ENCODE results near the gene STAB1.

STAB1 gene

GRCh38 chr3:52532517-52532837 is 37.3 kb downstream of the STAB1 start:
- Histone ChIP-seq H3K27me3 (ENCODE audit: insufficient read depth, low read length, poor library complexity) (no peaks in the 10 kb centered on the region), H3K36me3 (ENCODE audit: insufficient read depth, low read length) (no peaks in the 10 kb centered on the region), H3K27ac (ENCODE audit: low read length) (no peak overlapping the region), H3K4me3 (ENCODE audit: low read depth in 1 of 2, low read length in 2 of 2) (no peak overlapping the region), H3K9me3 (ENCODE audit: insufficient read depth, low read length, severe bottlenecking) (no peaks in the 10 kb centered on the region), H3K4me1 (ENCODE audit: insufficient read depth, low read length) (peaks cover 16% of the 10 kb centered on the region), H3K9ac (ENCODE audit: low read depth, low read length) (no peak overlapping the region), H3K79me2 (ENCODE audit: insufficient read depth, low read length) (peaks cover 10% of the 10 kb centered on the region), H2AFZ (ENCODE audit: low read depth, low read length) (no peak overlapping the region), H4K20me1 (ENCODE audit: insufficient read depth, low read length) (peaks cover under 1% of the 10 kb centered on the region; the same call in 1 of the 2 replicates), H3K4me2 (ENCODE audit: insufficient read depth, low read length) (no peak overlapping the region)
- TF ChIP-seq EZH2 (IDR thresholded peaks at IDR 0.05; ENCODE audit: borderline replicate concordance, low read depth, low read length, severe bottlenecking): no peak
- TF ChIP-seq, protein P1, sequence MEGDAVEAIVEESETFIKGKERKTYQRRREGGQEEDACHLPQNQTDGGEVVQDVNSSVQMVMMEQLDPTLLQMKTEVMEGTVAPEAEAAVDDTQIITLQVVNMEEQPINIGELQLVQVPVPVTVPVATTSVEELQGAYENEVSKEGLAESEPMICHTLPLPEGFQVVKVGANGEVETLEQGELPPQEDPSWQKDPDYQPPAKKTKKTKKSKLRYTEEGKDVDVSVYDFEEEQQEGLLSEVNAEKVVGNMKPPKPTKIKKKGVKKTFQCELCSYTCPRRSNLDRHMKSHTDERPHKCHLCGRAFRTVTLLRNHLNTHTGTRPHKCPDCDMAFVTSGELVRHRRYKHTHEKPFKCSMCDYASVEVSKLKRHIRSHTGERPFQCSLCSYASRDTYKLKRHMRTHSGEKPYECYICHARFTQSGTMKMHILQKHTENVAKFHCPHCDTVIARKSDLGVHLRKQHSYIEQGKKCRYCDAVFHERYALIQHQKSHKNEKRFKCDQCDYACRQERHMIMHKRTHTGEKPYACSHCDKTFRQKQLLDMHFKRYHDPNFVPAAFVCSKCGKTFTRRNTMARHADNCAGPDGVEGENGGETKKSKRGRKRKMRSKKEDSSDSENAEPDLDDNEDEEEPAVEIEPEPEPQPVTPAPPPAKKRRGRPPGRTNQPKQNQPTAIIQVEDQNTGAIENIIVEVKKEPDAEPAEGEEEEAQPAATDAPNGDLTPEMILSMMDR (IDR thresholded peaks at IDR 0.05; ENCODE audit: borderline replicate concordance, extremely low read depth, low read length, poor library complexity, severe bottlenecking): no peak
- no peak for ATAC-seq (ENCODE audit: insufficient read depth, low read depth)
- DNase-seq: no peak

GRCh38 chr3:52532838-52533622 is 37.9 kb downstream of the STAB1 start:
- DNase-seq: no peak
- no peaks in the 10 kb centered on the region for H3K9me3 ChIP-seq (ENCODE audit: insufficient read depth, low read length, severe bottlenecking)
- no peak overlapping the region for H3K4me3 ChIP-seq (ENCODE audit: low read depth in 1 of 2, low read length in 2 of 2)
- H2AFZ ChIP-seq (ENCODE audit: low read depth, low read length): no peak overlapping the region
- TF ChIP-seq EZH2 (IDR thresholded peaks at IDR 0.05; ENCODE audit: borderline replicate concordance, low read depth, low read length, severe bottlenecking): no peak
- TF ChIP-seq, protein P1 (IDR thresholded peaks at IDR 0.05; ENCODE audit: borderline replicate concordance, extremely low read depth, low read length, poor library complexity, severe bottlenecking): no peak
- H4K20me1 ChIP-seq (ENCODE audit: insufficient read depth, low read length): peaks cover 6% of the 10 kb centered on the region; the same call in 1 of the 2 replicates
- no peaks in the 10 kb centered on the region for H3K27me3 ChIP-seq (ENCODE audit: insufficient read depth, low read length, poor library complexity)
- ATAC-seq (ENCODE audit: insufficient read depth, low read depth): no peak
- H3K79me2 ChIP-seq (ENCODE audit: insufficient read depth, low read length): peaks cover 15% of the 10 kb centered on the region
- H3K9ac ChIP-seq (ENCODE audit: low read depth, low read length): no peak overlapping the region
- no peak overlapping the region for H3K27ac ChIP-seq (ENCODE audit: low read length)
- H3K4me2 ChIP-seq (ENCODE audit: insufficient read depth, low read length): no peak overlapping the region
- H3K4me1 ChIP-seq (ENCODE audit: insufficient read depth, low read length): peaks cover 21% of the 10 kb centered on the region
- no peaks in the 10 kb centered on the region for H3K36me3 ChIP-seq (ENCODE audit: insufficient read depth, low read length)

DNA sequence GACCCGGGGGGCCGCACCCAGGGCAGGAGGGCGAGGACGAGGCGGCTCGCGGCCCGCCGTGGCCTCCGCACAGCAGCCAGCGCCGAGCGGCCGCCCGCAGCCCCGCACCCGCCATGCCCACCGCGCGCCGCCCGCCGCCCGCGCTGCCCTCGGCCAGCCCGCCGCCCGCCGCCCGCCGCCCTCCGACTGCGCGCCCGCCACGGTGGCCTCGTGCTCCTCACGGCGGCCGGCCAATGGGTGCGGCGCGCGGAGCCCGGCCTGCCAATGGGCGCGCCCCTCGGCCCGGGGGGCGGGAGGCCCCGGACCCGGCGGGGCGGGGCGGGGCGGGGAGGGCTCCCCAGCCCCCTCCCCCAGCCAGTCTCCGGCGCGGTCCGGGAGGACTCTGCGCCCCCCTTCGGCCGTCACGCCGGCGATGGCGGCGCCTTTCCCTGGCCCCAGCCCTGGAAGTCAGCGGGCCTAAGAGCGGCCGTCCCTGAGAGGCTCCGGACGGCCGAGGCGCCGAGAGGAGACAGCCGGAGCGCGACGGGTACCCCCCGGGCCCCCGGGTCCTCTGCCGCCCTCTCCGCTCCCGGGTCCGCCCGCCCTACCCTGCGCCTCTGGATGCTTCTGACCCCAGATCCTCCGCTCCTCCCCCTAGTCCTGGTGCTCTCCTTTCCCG is 38.6 kb downstream of the STAB1 start, which contains the start of gene NT5DC2:
TSS of gene NT5DC2 (minus strand) at position 235 of the 658 bp plus-strand sequence. CDS start at position 115, 120 bp downstream.
- Histone ChIP-seq H3K4me3 (ENCODE audit: low read depth in 1 of 2, low read length in 2 of 2) (no peak within 1 kb of the TSS), H3K9ac (ENCODE audit: low read depth, low read length) (no peak within 1 kb of the TSS), H3K36me3 (ENCODE audit: insufficient read depth, low read length) (peaks cover 2% of the 10 kb centered on the region; the same call in 1 of the 2 replicates), H3K27ac (ENCODE audit: low read length) (no peak within 1 kb of the TSS), H2AFZ (ENCODE audit: low read depth, low read length) (0 out of 2 replicates have a peak within 1 kb of the TSS, but pooled peaks have one; percentile 30), H3K4me2 (ENCODE audit: insufficient read depth, low read length) (no peak within 1 kb of the TSS), H3K27me3 (ENCODE audit: insufficient read depth, low read length, poor library complexity) (no peaks in the 10 kb centered on the region), H4K20me1 (ENCODE audit: insufficient read depth, low read length) (peaks cover 7% of the 10 kb centered on the region; the same call in 1 of the 2 replicates), H3K9me3 (ENCODE audit: insufficient read depth, low read length, severe bottlenecking) (no peaks in the 10 kb centered on the region), H3K79me2 (ENCODE audit: insufficient read depth, low read length) (peaks cover 21% of the 10 kb centered on the region), H3K4me1 (ENCODE audit: insufficient read depth, low read length) (peaks cover 28% of the 10 kb centered on the region)
- no peak for TF ChIP-seq EZH2 (IDR thresholded peaks at IDR 0.05; ENCODE audit: borderline replicate concordance, low read depth, low read length, severe bottlenecking)
- TF ChIP-seq, protein P1 (IDR thresholded peaks at IDR 0.05; ENCODE audit: borderline replicate concordance, extremely low read depth, low read length, poor library complexity, severe bottlenecking): no peak
- DNase-seq: no peak
- ATAC-seq (ENCODE audit: insufficient read depth, low read depth): no peak
